ENCODE data around the gene MEX3A. TPM values are rescaled to one million over a fixed set of nuclear protein-coding genes. Genes with fewer than 3 reads are reported as not detected.

The MEX3A gene
- total and polyA plus RNA-seq, 10 of the 15 experiments (the other 5 are each of a cell fraction or from before 2014, with no cell fraction given): 0.11 to 5.1 (median 1.7) TPM

DNA sequence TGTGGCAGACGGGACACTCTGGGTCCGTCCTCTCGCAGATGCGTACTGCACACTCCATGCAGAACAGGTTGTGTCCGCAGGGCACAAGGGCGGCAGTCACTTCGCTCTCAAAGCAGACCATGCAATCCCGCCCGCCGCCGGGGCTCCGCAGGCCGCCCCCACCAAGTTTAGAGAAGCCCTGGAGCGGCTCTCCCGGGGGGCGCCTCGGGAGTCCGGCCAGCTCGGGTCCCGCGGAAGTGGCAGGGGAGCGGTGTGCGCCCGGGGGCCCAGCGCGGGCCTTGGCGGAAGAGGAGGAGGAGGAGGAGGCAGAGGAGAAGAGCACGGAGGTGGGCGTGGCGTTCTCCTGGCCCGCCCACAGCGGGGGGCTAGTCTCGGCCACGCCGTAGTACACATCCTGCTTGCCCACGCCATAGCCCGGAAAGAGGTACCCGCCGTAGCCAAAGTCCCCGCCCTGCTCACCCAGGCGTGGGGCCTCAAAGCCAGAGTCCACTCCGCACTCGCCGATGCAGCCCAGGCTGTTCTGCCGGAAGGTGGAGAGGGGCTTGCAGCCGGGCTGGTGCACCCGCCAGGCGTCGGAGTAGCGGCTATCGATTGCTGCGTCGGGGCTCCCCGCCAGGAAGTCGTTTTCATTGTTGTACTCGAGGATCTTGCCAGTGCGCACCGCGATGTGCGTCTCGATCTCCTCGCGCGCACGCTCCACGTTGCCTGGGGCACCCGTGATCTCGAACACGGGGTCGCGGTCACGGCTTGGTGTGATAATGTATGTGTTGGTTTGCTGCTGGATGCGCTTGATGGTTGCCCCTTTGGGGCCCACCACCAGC is 5.4 kb downstream of the MEX3A start (continued):
- TF ChIP-seq EED (IDR thresholded peaks at IDR 0.05; ENCODE audit: low read depth): no peak
- TF ChIP-seq ZNF622 (IDR thresholded peaks at IDR 0.05): no peak
- TF ChIP-seq, protein P1, sequence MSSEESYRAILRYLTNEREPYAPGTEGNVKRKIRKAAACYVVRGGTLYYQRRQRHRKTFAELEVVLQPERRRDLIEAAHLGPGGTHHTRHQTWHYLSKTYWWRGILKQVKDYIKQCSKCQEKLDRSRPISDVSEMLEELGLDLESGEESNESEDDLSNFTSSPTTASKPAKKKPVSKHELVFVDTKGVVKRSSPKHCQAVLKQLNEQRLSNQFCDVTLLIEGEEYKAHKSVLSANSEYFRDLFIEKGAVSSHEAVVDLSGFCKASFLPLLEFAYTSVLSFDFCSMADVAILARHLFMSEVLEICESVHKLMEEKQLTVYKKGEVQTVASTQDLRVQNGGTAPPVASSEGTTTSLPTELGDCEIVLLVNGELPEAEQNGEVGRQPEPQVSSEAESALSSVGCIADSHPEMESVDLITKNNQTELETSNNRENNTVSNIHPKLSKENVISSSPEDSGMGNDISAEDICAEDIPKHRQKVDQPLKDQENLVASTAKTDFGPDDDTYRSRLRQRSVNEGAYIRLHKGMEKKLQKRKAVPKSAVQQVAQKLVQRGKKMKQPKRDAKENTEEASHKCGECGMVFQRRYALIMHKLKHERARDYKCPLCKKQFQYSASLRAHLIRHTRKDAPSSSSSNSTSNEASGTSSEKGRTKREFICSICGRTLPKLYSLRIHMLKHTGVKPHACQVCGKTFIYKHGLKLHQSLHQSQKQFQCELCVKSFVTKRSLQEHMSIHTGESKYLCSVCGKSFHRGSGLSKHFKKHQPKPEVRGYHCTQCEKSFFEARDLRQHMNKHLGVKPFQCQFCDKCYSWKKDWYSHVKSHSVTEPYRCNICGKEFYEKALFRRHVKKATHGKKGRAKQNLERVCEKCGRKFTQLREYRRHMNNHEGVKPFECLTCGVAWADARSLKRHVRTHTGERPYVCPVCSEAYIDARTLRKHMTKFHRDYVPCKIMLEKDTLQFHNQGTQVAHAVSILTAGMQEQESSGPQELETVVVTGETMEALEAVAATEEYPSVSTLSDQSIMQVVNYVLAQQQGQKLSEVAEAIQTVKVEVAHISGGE (CRISPR knock-in tag; IDR thresholded peaks at IDR 0.05): no peak
- TF ChIP-seq, protein P2, sequence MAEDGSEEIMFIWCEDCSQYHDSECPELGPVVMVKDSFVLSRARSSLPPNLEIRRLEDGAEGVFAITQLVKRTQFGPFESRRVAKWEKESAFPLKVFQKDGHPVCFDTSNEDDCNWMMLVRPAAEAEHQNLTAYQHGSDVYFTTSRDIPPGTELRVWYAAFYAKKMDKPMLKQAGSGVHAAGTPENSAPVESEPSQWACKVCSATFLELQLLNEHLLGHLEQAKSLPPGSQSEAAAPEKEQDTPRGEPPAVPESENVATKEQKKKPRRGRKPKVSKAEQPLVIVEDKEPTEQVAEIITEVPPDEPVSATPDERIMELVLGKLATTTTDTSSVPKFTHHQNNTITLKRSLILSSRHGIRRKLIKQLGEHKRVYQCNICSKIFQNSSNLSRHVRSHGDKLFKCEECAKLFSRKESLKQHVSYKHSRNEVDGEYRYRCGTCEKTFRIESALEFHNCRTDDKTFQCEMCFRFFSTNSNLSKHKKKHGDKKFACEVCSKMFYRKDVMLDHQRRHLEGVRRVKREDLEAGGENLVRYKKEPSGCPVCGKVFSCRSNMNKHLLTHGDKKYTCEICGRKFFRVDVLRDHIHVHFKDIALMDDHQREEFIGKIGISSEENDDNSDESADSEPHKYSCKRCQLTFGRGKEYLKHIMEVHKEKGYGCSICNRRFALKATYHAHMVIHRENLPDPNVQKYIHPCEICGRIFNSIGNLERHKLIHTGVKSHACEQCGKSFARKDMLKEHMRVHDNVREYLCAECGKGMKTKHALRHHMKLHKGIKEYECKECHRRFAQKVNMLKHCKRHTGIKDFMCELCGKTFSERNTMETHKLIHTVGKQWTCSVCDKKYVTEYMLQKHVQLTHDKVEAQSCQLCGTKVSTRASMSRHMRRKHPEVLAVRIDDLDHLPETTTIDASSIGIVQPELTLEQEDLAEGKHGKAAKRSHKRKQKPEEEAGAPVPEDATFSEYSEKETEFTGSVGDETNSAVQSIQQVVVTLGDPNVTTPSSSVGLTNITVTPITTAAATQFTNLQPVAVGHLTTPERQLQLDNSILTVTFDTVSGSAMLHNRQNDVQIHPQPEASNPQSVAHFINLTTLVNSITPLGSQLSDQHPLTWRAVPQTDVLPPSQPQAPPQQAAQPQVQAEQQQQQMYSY (CRISPR knock-in tag; IDR thresholded peaks at IDR 0.05): no peak
- peak; percentile 49; the same call in 1 of the 2 replicates for TF ChIP-seq HDGF (IDR thresholded peaks at IDR 0.05)
- TF ChIP-seq NFYA (IDR thresholded peaks at IDR 0.05; ENCODE audit: borderline replicate concordance, low read depth, low read length): no peak
- no peak for TF ChIP-seq SUZ12 (IDR thresholded peaks at IDR 0.05; ENCODE audit: unreplicated experiment)
- TF ChIP-seq SREBF1 (IDR thresholded peaks at IDR 0.05; ENCODE audit: low read length): no peak
- 0 out of 2 replicates have a peak, but pooled peaks have one; percentile 87 for TF ChIP-seq GATAD2B (conservative IDR thresholded peaks at IDR 0.05; ENCODE audit: low read depth)
- TF ChIP-seq, protein P3, sequence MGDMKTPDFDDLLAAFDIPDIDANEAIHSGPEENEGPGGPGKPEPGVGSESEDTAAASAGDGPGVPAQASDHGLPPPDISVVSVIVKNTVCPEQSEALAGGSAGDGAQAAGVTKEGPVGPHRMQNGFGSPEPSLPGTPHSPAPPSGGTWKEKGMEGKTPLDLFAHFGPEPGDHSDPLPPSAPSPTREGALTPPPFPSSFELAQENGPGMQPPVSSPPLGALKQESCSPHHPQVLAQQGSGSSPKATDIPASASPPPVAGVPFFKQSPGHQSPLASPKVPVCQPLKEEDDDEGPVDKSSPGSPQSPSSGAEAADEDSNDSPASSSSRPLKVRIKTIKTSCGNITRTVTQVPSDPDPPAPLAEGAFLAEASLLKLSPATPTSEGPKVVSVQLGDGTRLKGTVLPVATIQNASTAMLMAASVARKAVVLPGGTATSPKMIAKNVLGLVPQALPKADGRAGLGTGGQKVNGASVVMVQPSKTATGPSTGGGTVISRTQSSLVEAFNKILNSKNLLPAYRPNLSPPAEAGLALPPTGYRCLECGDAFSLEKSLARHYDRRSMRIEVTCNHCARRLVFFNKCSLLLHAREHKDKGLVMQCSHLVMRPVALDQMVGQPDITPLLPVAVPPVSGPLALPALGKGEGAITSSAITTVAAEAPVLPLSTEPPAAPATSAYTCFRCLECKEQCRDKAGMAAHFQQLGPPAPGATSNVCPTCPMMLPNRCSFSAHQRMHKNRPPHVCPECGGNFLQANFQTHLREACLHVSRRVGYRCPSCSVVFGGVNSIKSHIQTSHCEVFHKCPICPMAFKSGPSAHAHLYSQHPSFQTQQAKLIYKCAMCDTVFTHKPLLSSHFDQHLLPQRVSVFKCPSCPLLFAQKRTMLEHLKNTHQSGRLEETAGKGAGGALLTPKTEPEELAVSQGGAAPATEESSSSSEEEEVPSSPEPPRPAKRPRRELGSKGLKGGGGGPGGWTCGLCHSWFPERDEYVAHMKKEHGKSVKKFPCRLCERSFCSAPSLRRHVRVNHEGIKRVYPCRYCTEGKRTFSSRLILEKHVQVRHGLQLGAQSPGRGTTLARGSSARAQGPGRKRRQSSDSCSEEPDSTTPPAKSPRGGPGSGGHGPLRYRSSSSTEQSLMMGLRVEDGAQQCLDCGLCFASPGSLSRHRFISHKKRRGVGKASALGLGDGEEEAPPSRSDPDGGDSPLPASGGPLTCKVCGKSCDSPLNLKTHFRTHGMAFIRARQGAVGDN (IDR thresholded peaks at IDR 0.05): peak; percentile 60
- TF ChIP-seq, protein P4, sequence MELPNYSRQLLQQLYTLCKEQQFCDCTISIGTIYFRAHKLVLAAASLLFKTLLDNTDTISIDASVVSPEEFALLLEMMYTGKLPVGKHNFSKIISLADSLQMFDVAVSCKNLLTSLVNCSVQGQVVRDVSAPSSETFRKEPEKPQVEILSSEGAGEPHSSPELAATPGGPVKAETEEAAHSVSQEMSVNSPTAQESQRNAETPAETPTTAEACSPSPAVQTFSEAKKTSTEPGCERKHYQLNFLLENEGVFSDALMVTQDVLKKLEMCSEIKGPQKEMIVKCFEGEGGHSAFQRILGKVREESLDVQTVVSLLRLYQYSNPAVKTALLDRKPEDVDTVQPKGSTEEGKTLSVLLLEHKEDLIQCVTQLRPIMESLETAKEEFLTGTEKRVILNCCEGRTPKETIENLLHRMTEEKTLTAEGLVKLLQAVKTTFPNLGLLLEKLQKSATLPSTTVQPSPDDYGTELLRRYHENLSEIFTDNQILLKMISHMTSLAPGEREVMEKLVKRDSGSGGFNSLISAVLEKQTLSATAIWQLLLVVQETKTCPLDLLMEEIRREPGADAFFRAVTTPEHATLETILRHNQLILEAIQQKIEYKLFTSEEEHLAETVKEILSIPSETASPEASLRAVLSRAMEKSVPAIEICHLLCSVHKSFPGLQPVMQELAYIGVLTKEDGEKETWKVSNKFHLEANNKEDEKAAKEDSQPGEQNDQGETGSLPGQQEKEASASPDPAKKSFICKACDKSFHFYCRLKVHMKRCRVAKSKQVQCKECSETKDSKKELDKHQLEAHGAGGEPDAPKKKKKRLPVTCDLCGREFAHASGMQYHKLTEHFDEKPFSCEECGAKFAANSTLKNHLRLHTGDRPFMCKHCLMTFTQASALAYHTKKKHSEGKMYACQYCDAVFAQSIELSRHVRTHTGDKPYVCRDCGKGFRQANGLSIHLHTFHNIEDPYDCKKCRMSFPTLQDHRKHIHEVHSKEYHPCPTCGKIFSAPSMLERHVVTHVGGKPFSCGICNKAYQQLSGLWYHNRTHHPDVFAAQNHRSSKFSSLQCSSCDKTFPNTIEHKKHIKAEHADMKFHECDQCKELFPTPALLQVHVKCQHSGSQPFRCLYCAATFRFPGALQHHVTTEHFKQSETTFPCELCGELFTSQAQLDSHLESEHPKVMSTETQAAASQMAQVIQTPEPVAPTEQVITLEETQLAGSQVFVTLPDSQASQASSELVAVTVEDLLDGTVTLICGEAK (IDR thresholded peaks at IDR 0.05; ENCODE audit: borderline replicate concordance): peak; percentile 52
- TF ChIP-seq KLF5 (IDR thresholded peaks at IDR 0.05; ENCODE audit: partially characterized antibody): no peak
- no peak for TF ChIP-seq BMI1 (IDR thresholded peaks at IDR 0.05; ENCODE audit: borderline replicate concordance)

Data from GM12878 (cell line).